Measurements from ENCODE around the gene MYO5B.

MYO5B gene

GRCh38 chr18:50158866-50159653, 35.9 kb downstream of the MYO5B start:
- TF ChIP-seq, protein P1, sequence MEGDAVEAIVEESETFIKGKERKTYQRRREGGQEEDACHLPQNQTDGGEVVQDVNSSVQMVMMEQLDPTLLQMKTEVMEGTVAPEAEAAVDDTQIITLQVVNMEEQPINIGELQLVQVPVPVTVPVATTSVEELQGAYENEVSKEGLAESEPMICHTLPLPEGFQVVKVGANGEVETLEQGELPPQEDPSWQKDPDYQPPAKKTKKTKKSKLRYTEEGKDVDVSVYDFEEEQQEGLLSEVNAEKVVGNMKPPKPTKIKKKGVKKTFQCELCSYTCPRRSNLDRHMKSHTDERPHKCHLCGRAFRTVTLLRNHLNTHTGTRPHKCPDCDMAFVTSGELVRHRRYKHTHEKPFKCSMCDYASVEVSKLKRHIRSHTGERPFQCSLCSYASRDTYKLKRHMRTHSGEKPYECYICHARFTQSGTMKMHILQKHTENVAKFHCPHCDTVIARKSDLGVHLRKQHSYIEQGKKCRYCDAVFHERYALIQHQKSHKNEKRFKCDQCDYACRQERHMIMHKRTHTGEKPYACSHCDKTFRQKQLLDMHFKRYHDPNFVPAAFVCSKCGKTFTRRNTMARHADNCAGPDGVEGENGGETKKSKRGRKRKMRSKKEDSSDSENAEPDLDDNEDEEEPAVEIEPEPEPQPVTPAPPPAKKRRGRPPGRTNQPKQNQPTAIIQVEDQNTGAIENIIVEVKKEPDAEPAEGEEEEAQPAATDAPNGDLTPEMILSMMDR (conservative IDR thresholded peaks at IDR 0.05; ENCODE audit: control insufficient read depth, insufficient read depth, low read depth, low read length): no peak
- DNase-seq (ENCODE audit: low read depth): no peak
- H3K4me3 ChIP-seq (ENCODE audit: control insufficient read depth, low read depth, low read length): no peak overlapping the region

DNA sequence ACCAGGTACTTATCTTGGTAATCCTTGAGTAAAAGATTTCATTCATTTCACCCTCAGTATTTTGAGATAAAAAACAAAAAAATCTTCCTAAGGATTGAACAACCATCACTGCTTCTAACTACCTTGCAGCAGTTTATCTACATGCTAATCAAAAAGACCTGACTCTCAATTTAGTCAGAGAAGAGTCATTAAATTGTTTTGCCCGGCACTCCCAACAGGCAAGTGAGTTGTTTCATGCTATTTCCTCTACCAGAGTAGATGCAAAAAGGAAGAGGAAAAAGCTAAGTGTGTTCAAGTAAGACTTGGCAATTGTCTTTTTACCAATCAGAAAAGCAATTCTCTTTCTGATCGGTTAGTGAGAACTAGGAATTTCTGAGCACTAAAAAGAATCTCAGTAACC, 39.5 kb downstream of the MYO5B start:
- TF ChIP-seq, protein P1 (conservative IDR thresholded peaks at IDR 0.05; ENCODE audit: control insufficient read depth, insufficient read depth, low read depth, low read length): no peak
- no peak for DNase-seq (ENCODE audit: low read depth)
- H3K4me3 ChIP-seq (ENCODE audit: control insufficient read depth, low read depth, low read length): no peak overlapping the region

DNA sequence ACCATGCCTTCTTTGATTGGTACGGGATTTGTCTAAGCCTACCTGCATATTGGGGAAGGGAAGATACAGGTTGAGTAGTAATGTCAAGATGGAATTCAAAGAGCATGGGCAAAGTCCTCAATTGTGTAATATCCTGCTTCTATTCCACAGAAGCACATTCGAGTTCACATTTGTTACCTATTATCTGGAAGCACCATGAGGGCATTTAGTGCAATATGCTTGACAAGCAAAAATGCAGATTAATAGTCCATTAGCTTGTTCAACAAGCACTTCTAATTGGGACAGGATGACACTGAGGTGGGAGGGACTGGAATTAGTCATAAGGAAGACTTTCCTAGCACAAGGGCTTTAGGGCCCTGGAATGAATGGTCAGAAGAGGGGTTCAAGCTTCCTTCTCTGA, 40.5 kb downstream of the MYO5B start:
- TF ChIP-seq, protein P1 (conservative IDR thresholded peaks at IDR 0.05; ENCODE audit: control insufficient read depth, insufficient read depth, low read depth, low read length): no peak
- DNase-seq (ENCODE audit: low read depth): no peak
- H3K4me3 ChIP-seq (ENCODE audit: control insufficient read depth, low read depth, low read length): no peak overlapping the region

DNA sequence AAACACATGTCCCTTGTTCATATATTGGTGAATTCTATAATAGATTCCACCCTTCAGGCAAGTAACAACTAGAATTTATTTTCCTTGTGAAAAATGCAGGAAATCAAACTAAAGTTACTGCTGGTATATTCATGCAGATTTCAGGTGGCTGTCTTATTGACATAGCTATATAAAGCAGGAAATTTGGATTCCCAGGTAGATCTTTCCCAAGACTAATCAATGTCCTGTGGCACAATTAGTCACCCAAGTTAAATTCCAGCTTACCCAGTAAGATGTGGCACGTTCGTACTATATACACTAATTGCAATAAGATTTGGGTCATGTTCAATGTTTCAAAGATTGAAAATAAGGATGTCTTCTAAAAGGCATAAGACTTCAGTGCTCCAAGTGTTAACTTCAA, 42.0 kb downstream of the MYO5B start:
- TF ChIP-seq, protein P1 (conservative IDR thresholded peaks at IDR 0.05; ENCODE audit: control insufficient read depth, insufficient read depth, low read depth, low read length): no peak
- DNase-seq (ENCODE audit: low read depth): no peak
- H3K4me3 ChIP-seq (ENCODE audit: control insufficient read depth, low read depth, low read length): no peak overlapping the region

GRCh38 chr18:50151926-50152325, 43.0 kb downstream of the MYO5B start:
- TF ChIP-seq, protein P1 (conservative IDR thresholded peaks at IDR 0.05; ENCODE audit: control insufficient read depth, insufficient read depth, low read depth, low read length): no peak
- DNase-seq (ENCODE audit: low read depth): peak; percentile 73
- H3K4me3 ChIP-seq (ENCODE audit: control insufficient read depth, low read depth, low read length): no peak overlapping the region

DNA sequence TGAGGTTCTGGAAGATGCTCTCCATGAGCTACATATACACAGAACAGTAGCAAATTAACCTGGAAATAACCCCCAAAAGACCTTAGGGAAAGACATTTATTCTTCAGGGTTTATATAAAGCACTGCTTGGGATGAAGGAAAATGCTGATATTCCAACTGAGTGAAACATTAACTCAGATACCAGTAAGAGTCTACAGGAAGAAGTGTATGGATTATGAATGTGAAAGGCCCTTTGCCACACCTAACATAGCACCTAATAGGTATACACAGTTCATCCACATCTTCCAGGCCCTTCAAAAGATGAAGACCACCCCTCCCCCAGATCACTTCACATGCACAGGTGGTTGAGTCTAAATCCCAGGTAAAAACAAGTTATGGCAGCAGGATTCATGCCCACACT, 50.4 kb downstream of the MYO5B start:
- no peak overlapping the region for H3K4me3 ChIP-seq (ENCODE audit: control insufficient read depth, low read depth, low read length)
- no peak for DNase-seq (ENCODE audit: low read depth)
- TF ChIP-seq, protein P1 (conservative IDR thresholded peaks at IDR 0.05; ENCODE audit: control insufficient read depth, insufficient read depth, low read depth, low read length): no peak
